IPS-NIHi11 (cell line): Measurements from ENCODE around the gene SCFD2.
"Not testable (repeated sequence)": the region's sequence is repeated elsewhere in the genome, so short reads cannot be mapped to it uniquely, and the experiment has no call there.

Experiments
- DNase-seq: peaks from one replicate; pipeline ENCODE4 v3.0.0; 2012; ENCODE audit warnings: mixed read lengths, low spot score

SCFD2 gene

DNA sequence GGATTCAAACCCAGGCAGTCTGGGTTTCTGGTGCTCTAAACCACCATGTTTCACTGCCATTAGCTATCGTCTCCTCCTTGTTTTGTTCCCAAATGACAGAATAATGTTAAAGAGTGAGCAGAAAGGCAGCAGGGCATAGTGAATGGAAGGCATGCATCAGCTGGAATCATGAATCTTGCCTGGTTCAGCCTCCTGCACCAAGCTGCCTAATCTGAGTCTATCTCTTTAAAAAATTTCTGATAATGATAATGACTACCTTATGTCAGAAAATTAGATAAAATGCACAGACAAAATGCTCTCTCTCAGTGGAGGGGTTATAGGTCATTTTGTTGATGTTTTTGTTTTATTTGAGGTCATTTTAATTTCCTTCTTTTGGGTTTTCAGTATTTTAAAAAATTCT, 316.3 kb downstream of the SCFD2 start:
- no peak for DNase-seq

- DNase-seq: no peak
Measured at GRCh38 chr4:53044651-53044960, 321.3 kb downstream of the SCFD2 start.

DNA sequence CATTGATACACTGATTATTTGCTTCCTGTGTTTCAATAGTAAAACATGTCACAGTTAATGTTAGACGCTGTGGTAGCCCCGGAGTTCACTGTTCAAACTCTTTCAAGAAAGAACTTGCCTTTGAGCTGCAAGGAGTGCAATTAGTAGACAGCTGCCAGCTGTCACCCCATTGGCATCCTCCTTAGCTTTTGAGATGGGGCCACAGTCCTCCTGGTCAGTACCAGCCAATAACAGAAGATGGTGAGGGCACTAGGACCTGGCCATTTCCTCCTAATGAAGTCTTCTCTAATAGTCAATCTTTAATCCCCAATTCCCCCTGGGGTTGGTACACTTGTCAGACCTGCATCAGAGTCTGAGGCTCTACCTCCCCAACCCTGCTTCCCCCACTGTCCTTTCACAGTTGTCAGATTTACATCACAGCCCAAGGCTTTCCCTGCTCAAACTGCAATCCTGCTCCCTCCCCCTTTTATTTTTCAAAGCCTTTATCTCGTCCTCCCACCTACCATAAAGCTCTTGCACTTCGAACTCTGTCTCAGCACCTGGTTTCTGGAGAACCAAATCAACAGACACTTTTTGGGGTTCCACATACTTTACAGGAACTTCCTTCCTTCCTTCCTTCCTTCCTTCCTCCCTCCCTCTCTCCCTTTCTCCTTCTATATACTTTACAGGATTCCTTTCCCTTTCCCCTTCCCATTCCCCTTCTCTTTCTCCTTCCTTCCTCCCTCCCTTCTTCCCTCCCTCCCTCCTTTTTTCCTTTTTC, 321.8 kb downstream of the SCFD2 start:
- no peak for DNase-seq

DNA sequence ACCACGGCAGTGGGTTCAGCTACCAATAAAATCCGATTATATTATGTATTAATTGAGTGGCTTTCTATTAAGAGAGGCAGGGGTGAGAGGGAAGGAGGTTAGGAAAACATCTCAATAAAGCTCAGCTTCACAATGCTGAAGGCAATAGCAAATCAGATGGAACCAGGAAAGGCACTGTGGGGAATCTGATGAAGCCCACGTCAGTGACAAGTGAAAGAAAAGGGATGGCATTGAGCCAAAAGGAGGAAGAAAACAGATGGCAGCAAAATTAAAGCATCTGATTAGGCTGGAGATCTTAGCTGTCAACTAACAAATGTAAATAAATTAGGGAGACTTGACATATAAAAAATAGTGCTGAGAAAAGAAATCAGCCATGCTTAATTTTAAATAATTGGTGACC, 322.8 kb downstream of the SCFD2 start:
- DNase-seq: no peak

DNA sequence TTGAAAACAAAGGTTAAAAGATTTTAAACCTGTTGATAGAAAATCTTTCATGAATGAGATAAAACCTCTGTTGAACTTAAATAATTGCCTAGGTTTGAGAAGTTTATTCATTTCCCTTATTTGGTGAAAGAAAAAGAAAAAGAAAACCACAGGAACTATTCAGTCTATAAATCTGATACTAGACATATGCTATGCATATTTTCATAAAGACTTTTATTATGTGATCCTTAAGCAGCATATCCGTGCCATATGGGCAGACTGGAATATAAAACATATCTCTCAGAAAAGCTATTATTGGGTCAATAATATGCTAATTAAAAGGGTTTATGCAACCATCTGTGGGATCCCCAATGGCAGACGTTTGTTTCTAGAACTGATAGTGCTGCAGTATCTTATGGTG, 325.0 kb downstream of the SCFD2 start:
- no peak for DNase-seq

GRCh38 chr4:53040459-53040815, 325.4 kb downstream of the SCFD2 start:
- DNase-seq: no peak

GRCh38 chr4:53039741-53040458, 326.0 kb downstream of the SCFD2 start:
- DNase-seq: no peak

- no peak for DNase-seq
Measured at GRCh38 chr4:53037892-53038291, 328.0 kb downstream of the SCFD2 start.

DNA sequence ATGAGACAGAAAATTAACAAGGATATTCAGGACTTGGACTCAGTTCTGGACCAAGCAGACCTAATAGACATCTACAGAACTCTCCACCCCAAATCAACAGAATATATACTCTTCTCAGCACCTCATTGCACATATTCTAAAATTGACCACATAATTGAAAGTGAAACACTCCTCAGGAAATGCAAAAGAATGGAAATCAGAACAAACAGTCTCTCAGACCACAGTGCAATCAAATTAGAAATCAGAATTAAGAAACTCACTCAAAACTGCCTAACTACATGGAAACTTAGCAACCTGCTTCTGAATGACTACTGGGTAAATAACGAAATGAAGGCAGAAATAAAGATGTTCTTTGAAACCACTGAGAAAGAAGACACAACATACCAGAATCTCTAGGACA, 333.0 kb downstream of the SCFD2 start:
- DNase-seq: not testable (repeated sequence)

DNA sequence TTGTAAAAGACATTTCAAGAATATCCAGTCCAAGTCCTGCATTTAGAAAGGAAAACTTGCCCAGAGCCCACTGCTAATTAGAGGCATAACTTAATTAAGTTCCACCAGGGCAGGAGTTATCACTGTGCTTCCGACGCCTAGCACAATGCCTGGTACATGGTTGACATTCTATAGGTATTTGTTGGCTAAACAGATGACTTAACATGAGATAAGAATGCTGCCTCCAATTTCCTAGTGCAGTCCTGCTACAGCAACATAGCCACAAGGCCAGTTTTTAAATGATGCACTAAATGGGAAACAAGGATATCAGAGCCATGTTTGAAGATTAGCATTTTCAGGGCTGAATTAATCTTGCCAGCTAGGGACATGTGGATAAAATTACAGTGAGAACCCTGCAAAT, 339.6 kb downstream of the SCFD2 start:
- no peak for DNase-seq

GRCh38 chr4:53023677-53024299, 342.1 kb downstream of the SCFD2 start:
- no peak for DNase-seq

GRCh38 chr4:53022513-53023100, 343.3 kb downstream of the SCFD2 start:
- DNase-seq: no peak

- DNase-seq: no peak
Measured at GRCh38 chr4:53021754-53022512, 343.9 kb downstream of the SCFD2 start.

DNA sequence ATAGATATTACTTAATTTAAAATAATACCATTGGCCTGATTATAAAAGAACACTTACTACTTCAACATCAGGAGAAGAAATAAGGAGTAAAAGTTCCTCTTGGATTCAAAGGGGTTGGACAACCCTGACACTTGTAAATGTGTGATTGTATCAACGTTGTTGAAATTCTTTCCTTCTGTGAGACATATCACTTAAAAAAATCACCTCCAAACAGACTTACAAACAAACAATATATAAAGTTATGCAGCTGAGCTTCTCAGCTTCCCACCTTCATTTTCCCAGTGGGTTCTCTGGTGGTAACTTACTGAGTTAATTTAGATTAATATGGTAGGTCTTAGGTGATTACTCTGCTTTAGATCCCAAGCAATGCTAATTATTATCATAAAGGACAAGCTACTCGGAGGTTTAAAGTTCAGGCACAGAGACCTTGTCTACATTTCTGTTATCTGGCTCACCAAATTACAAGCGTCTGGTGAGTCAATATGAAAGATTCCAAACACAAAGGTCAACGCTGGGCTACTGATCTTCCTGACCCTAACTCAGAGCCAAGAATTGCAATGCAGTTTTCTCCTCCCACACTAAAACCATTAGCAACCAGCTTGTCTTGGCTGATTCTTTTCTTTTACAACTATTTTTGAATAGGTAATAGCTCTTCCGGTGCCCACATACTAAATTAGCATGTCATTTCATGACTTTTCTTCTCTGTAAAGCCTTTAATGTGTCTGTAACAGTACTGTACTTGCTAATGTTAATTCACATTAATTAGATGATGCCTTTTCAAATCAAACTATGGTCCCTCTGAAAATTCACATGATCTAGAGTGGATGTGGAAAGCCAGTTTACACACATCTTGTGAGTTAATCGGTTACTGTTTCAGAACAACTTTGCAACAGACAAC, 346.1 kb downstream of the SCFD2 start:
- no peak for DNase-seq

DNA sequence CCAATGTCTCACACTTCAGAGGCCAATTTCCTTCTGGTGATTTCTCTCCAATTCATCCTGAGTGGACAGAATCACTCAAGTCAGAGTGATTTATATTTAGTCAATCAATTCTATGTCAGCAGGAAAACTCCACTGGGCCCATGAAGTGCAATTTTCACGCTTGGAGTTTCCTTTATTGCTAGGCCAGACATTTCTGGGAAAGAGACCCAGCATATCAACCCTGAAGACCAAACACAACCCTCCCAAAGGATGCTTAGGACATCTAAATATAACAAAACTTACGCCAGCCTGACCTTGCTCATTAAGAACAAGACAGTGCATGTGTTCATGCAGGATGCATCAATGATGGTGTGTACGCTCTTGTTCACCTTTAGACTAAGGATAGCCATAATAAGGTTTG, 347.4 kb downstream of the SCFD2 start:
- DNase-seq: no peak

DNA sequence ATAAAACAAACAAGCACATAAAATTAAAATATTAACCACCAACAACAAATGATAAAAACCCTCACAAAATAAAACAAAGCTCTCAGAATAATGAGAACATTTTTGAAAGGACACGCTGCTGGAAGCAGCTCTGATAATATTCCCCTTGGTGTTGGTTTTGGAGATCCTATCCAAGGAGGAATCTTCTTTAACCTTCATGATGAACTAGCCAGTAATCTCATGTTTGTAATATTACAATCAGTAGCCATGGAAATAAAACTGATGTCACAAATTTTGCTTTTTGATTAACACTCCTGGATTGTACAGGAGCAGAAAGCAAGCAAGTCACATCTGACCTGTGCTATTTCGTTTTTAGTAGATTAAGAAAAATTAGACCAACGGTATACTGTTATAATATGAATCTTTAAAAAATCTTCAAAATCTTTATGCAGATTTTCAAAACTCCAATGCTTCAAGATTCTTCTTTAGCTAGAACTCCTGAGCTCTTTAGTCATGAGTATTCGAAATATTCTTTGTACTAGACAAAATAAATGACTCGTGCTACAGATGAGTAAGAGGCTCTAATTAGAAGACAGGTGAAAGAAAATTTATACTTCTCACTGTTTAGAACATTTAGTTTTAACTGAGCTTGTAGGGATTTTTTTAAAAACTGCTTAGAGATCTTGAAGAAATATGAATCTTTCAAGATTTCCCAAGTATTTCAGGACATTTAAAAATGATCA, 349.6 kb downstream of the SCFD2 start:
- no peak for DNase-seq

GRCh38 chr4:53015681-53016080, 350.2 kb downstream of the SCFD2 start:
- no peak for DNase-seq

- no peak for DNase-seq
Measured at GRCh38 chr4:53014881-53015280, 351.0 kb downstream of the SCFD2 start.

DNA sequence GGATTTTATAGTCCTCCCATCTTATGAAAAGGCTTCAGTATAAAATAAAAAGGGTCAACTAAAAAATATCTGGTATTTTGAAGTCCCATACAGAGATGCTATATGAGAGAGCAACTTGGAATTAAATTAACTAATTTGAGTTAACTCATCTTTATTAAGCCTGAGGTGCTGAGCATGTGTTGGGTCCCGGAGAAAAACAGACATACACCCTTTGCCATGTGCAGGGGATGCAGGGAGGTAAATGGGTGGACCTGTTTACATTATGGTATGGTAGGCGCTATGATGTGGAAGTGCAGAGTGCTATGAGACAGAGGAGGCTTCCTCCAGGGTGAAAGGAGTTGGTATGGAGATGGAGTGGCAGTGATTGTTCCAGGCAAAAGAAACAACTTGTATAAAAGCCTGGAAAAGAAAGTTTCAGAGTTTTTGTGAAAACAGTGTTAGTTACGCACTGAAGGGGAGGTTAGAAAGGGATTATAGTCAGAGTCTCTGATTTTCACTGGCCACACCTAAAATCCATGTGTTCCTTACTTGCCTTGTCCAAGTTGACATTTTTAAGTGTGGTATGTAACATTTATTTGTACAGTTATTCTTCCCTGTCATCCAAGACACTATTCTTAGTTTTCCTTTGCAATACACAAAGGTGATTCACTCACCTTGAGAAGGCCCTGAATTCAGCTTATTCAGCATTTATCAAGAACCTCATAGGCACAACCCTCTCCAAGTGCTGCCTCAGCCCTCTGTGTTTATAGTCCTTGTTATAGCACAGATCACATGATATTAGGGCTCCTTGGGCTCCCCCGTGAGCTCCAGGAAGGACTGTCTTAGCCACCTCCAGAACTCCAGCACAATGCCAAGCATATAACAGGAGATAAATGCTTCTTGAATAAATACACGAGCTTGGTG, 351.7 kb downstream of the SCFD2 start:
- no peak for DNase-seq

- no peak for DNase-seq
Measured at GRCh38 chr4:53012738-53013137, 353.1 kb downstream of the SCFD2 start.
